ENCODE data around the gene MPPE1. TPM values are rescaled to one million over a fixed set of nuclear protein-coding genes. Genes with fewer than 3 reads are reported as not detected.
"Not testable (repeated sequence)": the region's sequence is repeated elsewhere in the genome, so short reads cannot be mapped to it uniquely, and the experiment has no call there.

Gene MPPE1
- total RNA-seq, 4 donors from 2014 or later, result 13.6 to 40.9 (median 29.5) TPM

- H3K4me3 ChIP-seq, result peak overlapping the region; percentile 44 to 54
- H3K27ac ChIP-seq, result peak overlapping the region; percentile 92 to 96
- intact Hi-C loops (cut with DNase I; ENCODE audit: low total_unique reads), result loop anchor here (2.0 kb wide), 1 partner anchor 34 kb away; the partner anchor contains the start of gene IMPA2
- H3K9me3 ChIP-seq, result no peaks in the 10 kb centered on the region
- H3K36me3 ChIP-seq, result no peaks in the 10 kb centered on the region
- no peaks in the 10 kb centered on the region for H3K27me3 ChIP-seq
- DNase-seq, result peak; percentile 29 to 44
- H3K4me1 ChIP-seq, result no peaks in the 10 kb centered on the region
- TF ChIP-seq POLR2A (IDR thresholded peaks at IDR 0.05) (no peak), CTCF (IDR thresholded peaks at IDR 0.05) (no peak)
Measured at GRCh38 chr18:11946756-11947155, 38.6 kb upstream of the MPPE1 start.

DNA sequence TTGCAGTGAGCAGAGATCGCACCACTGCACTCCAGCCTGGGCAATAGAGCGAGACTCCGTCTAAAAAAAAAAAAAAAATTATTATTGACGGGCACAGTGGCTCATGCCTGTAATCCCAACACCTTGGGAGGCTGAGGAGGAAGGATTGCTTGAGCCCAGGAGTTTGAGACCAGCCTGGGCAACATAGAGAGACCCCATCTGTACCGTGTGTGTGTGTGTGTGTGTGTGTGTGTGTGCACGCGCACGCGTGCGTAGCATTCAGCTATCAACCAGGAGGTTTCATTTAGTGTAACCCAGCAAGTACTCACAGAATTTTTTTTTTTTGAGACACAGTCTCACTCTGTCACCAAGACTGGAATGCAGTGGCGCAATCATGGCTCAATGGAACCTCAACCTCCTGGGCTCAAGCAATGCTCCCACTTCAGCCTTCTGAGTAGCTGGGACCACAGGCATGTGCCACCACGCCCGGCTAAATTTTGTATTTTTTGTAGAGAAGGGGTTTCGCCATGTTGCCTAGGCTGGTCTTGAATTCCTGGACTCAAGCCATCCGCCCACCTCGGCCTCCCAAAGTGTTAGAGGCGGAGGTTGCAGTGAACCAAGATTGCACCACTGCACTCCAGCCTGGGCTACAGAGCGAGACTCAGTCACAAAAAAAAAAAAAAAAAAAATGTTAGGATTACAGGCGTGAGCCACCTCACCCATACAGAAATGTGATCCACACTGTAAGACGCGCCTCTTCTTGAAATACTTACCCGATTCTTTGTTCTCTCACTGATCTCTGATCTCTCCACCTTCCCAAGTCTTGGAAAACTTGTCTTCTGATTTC is 37.9 kb upstream of the MPPE1 start:
- H3K9me3 ChIP-seq, H3K27me3 ChIP-seq, H3K4me3 ChIP-seq, H3K4me1 ChIP-seq, H3K36me3 ChIP-seq: not testable (repeated sequence)
- peak in 1 of 2 donors; percentile 32 for DNase-seq
- H3K27ac ChIP-seq, result peak overlapping the region; percentile 92 to 96
- intact Hi-C loops (cut with DNase I; ENCODE audit: low total_unique reads), result loop anchor here (2.0 kb wide), 1 partner anchor 35 kb away; the partner anchor contains the start of gene IMPA2

GRCh38 chr18:11944786-11945185 is 36.7 kb upstream of the MPPE1 start:
- H3K9me3 ChIP-seq, result no peaks in the 10 kb centered on the region
- no peaks in the 10 kb centered on the region for H3K36me3 ChIP-seq
- intact Hi-C loops (cut with DNase I; ENCODE audit: low total_unique reads), result no loop called here
- no peak for DNase-seq
- no peaks in the 10 kb centered on the region for H3K4me1 ChIP-seq
- no peak overlapping the region for H3K4me3 ChIP-seq
- no peak for TF ChIP-seq POLR2A (IDR thresholded peaks at IDR 0.05)
- TF ChIP-seq CTCF (IDR thresholded peaks at IDR 0.05), result no peak
- H3K27me3 ChIP-seq, result no peaks in the 10 kb centered on the region
- no peak overlapping the region for H3K27ac ChIP-seq

GRCh38 chr18:11944252-11944651 is 36.1 kb upstream of the MPPE1 start:
- no peak overlapping the region for H3K27ac ChIP-seq
- no peaks in the 10 kb centered on the region for H3K9me3 ChIP-seq
- no peak for DNase-seq
- no peak overlapping the region for H3K4me3 ChIP-seq
- intact Hi-C loops (cut with DNase I; ENCODE audit: low total_unique reads), result no loop called here
- TF ChIP-seq CTCF (IDR thresholded peaks at IDR 0.05), result no peak
- TF ChIP-seq POLR2A (IDR thresholded peaks at IDR 0.05), result no peak
- no peaks in the 10 kb centered on the region for H3K27me3 ChIP-seq
- H3K4me1 ChIP-seq, result no peaks in the 10 kb centered on the region
- no peaks in the 10 kb centered on the region for H3K36me3 ChIP-seq

DNA sequence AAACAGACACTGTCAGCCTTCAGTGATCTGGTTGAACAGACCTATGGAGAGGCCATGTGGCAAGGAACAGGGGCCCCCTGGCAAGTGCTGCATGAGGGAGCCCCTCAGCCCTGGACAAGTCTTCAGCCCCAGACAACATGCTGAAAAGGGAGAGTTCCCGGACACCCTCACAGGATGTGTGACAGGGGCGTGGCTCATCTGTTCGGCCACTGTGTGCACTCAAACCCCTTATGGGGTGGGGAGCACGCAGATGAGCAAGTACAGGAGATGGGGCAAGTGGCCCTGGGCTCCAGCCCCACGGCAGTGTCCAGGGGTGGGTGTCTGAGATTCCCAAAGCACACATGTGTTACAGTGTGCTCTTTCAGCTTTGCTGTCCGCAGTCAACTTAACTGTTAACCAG is 35.4 kb upstream of the MPPE1 start:
- no peaks in the 10 kb centered on the region for H3K36me3 ChIP-seq
- H3K9me3 ChIP-seq, result no peaks in the 10 kb centered on the region
- H3K27me3 ChIP-seq, result no peaks in the 10 kb centered on the region
- no peak for DNase-seq
- H3K4me3 ChIP-seq, result no peak overlapping the region
- no peaks in the 10 kb centered on the region for H3K4me1 ChIP-seq
- no peak for TF ChIP-seq POLR2A (IDR thresholded peaks at IDR 0.05)
- TF ChIP-seq CTCF (IDR thresholded peaks at IDR 0.05), result no peak
- H3K27ac ChIP-seq, result no peak overlapping the region
- intact Hi-C loops (cut with DNase I; ENCODE audit: low total_unique reads), result no loop called here

Measured in uterus (tissue), 4 donors.